Neural progenitor cell (in vitro differentiated cells): ENCODE measurements around the gene MYH6. TPM values are rescaled to one million over a fixed set of nuclear protein-coding genes. Genes with fewer than 3 reads are reported as not detected.

Experiments used
- DNase-seq: peaks from one replicate; pipeline ENCODE4 v3.0.0-alpha.2; 2016; ENCODE audit warnings: low spot score
- H2AFZ ChIP-seq: fragments of 200-600 bp; sonication (generic); replicated peaks from 2 replicates; pipeline ENCODE4 v1.6.1; 2016; ENCODE audit warnings: antibody characterized with exemption
- H3F3A ChIP-seq: fragments of 200-600 bp; sonication (generic); 2 replicates; pipeline ENCODE4 v1.6.1; 2016; ENCODE audit warnings: antibody characterized with exemption, low read depth
- H3K27ac ChIP-seq: fragments of 200-600 bp; sonication (generic); 2 replicates; pipeline ENCODE4 v1.5.1; 2016; ENCODE audit warnings: mild to moderate bottlenecking
- H3K27me3 ChIP-seq: fragments of 200-600 bp; sonication (generic); 2 replicates; pipeline ENCODE4 v1.6.1; 2016; ENCODE audit warnings: mild to moderate bottlenecking, moderate library complexity
- H3K36me3 ChIP-seq: fragments of 200-600 bp; sonication (generic); 2 replicates; pipeline ENCODE4 v1.5.1; 2016
- H3K4me1 ChIP-seq: fragments of 200-600 bp; sonication (generic); 2 replicates; pipeline ENCODE4 v1.6.1; 2016; ENCODE audit warnings: mixed run types
- H3K4me2 ChIP-seq: fragments of 200-600 bp; sonication (generic); 2 replicates; pipeline ENCODE4 v1.6.1; 2016
- H3K4me3 ChIP-seq: fragments of 200-600 bp; sonication (generic); 2 replicates; pipeline ENCODE4 v1.5.1; 2016
- H3K79me2 ChIP-seq: fragments of 200-600 bp; sonication (generic); 2 replicates; pipeline ENCODE4 v1.6.1; 2016; ENCODE audit warnings: low read depth
- H3K9ac ChIP-seq: fragments of 200-600 bp; sonication (generic); 2 replicates; pipeline ENCODE4 v1.6.1; 2016
- H3K9me3 ChIP-seq: fragments of 200-600 bp; sonication (generic); 2 replicates; pipeline ENCODE4 v1.5.1; 2016; ENCODE audit warnings: low read depth
- H4K20me1 ChIP-seq: fragments of 200-600 bp; sonication (generic); 2 replicates; pipeline ENCODE4 v1.6.1; 2016; ENCODE audit warnings: low read depth
- H3K27ac Mint-ChIP-seq: 3 replicates; pipeline ENCODE4 v1.8.0; 2021; ENCODE audit warnings: mixed read lengths
- H3K27me3 Mint-ChIP-seq: 2 replicates; pipeline ENCODE4 v1.8.0; 2022; ENCODE audit warnings: low read depth, mild to moderate bottlenecking, inconsistent platforms, moderate library complexity, mixed read lengths; ENCODE audit not compliant: insufficient read depth
- H3K36me3 Mint-ChIP-seq: 3 replicates; pipeline ENCODE4 v1.8.0; 2021; ENCODE audit warnings: mixed read lengths
- H3K4me1 Mint-ChIP-seq: 3 replicates; pipeline ENCODE4 v1.8.0; 2021; ENCODE audit warnings: mixed read lengths
- H3K4me3 Mint-ChIP-seq: 3 replicates; pipeline ENCODE4 v1.8.0; 2021; ENCODE audit warnings: mild to moderate bottlenecking, moderate library complexity, mixed read lengths
- H3K9me3 Mint-ChIP-seq: 3 replicates; pipeline ENCODE4 v1.8.0; 2020; ENCODE audit warnings: mixed read lengths
- CTCF ChIP-seq: fragments of 200-600 bp; sonication (generic); IDR thresholded peaks from 2 replicates; pipeline ENCODE4 v1.5.1; 2017; ENCODE audit warnings: antibody characterized with exemption, mild to moderate bottlenecking
- EZH2 ChIP-seq: fragments of 200-600 bp; sonication (generic); IDR thresholded peaks from 2 replicates; pipeline ENCODE4 v1.6.1; 2017; ENCODE audit warnings: antibody characterized with exemption, mild to moderate bottlenecking, moderate library complexity
- EZH2phosphoT487 ChIP-seq: fragments of 200-600 bp; sonication (generic); IDR thresholded peaks from 2 replicates; pipeline ENCODE4 v1.6.1; 2017; ENCODE audit warnings: antibody characterized with exemption
- total RNA-seq: library from RNA; depleted of rRNA; stranded (reverse); fragments of >200 nt; gene quantifications from 2 replicates; pipeline ENCODE4 v1.2.3, GENCODE V29; 2015; ENCODE audit warnings: low replicate concordance

The MYH6 gene
- total RNA-seq, 1 donor from 2014 or later = not detected

GRCh38 chr14:23408307-23408630, 196 bp upstream of the MYH6 start:
- Histone ChIP-seq H3K27ac (no peak overlapping the region), H3K27me3 (peaks cover 6% of the 10 kb centered on the region), H3K9me3 (no peaks in the 10 kb centered on the region), H3K36me3 (no peaks in the 10 kb centered on the region), H3K79me2 (no peaks in the 10 kb centered on the region), H3K4me2 (no peak overlapping the region), H2AFZ (no peak overlapping the region), H3F3A (no peaks in the 10 kb centered on the region), H3K9ac (no peak overlapping the region), H4K20me1 (no peaks in the 10 kb centered on the region), H3K4me3 (no peak overlapping the region), H3K4me1 (no peaks in the 10 kb centered on the region)
- H3K9me3 Mint-ChIP-seq = no peaks in the 10 kb centered on the region
- no peak for TF ChIP-seq EZH2phosphoT487
- no peak for TF ChIP-seq CTCF
- TF ChIP-seq EZH2 = no peak
- H3K36me3 Mint-ChIP-seq = no peaks in the 10 kb centered on the region
- peaks cover 4% of the 10 kb centered on the region for H3K27me3 Mint-ChIP-seq
- DNase-seq = no peak
- no peak overlapping the region for H3K27ac Mint-ChIP-seq
- no peak overlapping the region for H3K4me3 Mint-ChIP-seq
- H3K4me1 Mint-ChIP-seq = peaks cover 11% of the 10 kb centered on the region

GRCh38 chr14:23406725-23407355, 1.2 kb downstream of the MYH6 start:
- Mint-ChIP-seq H3K27me3 (peaks cover 4% of the 10 kb centered on the region), H3K4me3 (no peak overlapping the region), H3K27ac (no peak overlapping the region), H3K36me3 (no peaks in the 10 kb centered on the region), H3K4me1 (peaks cover 11% of the 10 kb centered on the region), H3K9me3 (no peaks in the 10 kb centered on the region)
- DNase-seq = no peak
- H3K9ac ChIP-seq = no peak overlapping the region
- no peaks in the 10 kb centered on the region for H3K79me2 ChIP-seq
- H3K4me1 ChIP-seq = no peaks in the 10 kb centered on the region
- no peak overlapping the region for H3K27ac ChIP-seq
- H3K4me3 ChIP-seq = no peak overlapping the region
- no peaks in the 10 kb centered on the region for H3F3A ChIP-seq
- no peaks in the 10 kb centered on the region for H3K9me3 ChIP-seq
- H2AFZ ChIP-seq = no peak overlapping the region
- no peak overlapping the region for H3K4me2 ChIP-seq
- H4K20me1 ChIP-seq = no peaks in the 10 kb centered on the region
- H3K27me3 ChIP-seq = peaks cover 6% of the 10 kb centered on the region
- no peak for TF ChIP-seq EZH2
- TF ChIP-seq CTCF = no peak
- TF ChIP-seq EZH2phosphoT487 = no peak
- H3K36me3 ChIP-seq = no peaks in the 10 kb centered on the region

- no peak for DNase-seq
- TF ChIP-seq CTCF (no peak), EZH2 (no peak), EZH2phosphoT487 (no peak)
- Histone ChIP-seq H2AFZ (no peak overlapping the region), H3K79me2 (no peaks in the 10 kb centered on the region), H3K4me3 (no peak overlapping the region), H3K27ac (no peak overlapping the region), H3K9ac (no peak overlapping the region), H4K20me1 (no peaks in the 10 kb centered on the region), H3K9me3 (no peaks in the 10 kb centered on the region), H3K4me2 (no peak overlapping the region), H3K36me3 (no peaks in the 10 kb centered on the region), H3K4me1 (no peaks in the 10 kb centered on the region), H3K27me3 (peaks cover 6% of the 10 kb centered on the region), H3F3A (no peaks in the 10 kb centered on the region)
- Mint-ChIP-seq H3K27me3 (peaks cover 7% of the 10 kb centered on the region), H3K9me3 (peaks cover 3% of the 10 kb centered on the region), H3K36me3 (no peaks in the 10 kb centered on the region), H3K4me3 (peak overlapping the region; percentile 9), H3K27ac (peak overlapping the region; percentile 83), H3K4me1 (peaks cover 8% of the 10 kb centered on the region)
These were observed 1.8 kb downstream of the MYH6 start for GRCh38 chr14:23406244-23406643.
